Measurements from ENCODE around the gene PRR3. TPM values are rescaled to one million over a fixed set of nuclear protein-coding genes. Genes with fewer than 3 reads are reported as not detected.
"Not testable (repeated sequence)": the region's sequence is repeated elsewhere in the genome, so short reads cannot be mapped to it uniquely, and the experiment has no call there.

PRR3 gene
- polyA plus RNA-seq, 2 donors: 3.7 to 4.8 TPM

DNA sequence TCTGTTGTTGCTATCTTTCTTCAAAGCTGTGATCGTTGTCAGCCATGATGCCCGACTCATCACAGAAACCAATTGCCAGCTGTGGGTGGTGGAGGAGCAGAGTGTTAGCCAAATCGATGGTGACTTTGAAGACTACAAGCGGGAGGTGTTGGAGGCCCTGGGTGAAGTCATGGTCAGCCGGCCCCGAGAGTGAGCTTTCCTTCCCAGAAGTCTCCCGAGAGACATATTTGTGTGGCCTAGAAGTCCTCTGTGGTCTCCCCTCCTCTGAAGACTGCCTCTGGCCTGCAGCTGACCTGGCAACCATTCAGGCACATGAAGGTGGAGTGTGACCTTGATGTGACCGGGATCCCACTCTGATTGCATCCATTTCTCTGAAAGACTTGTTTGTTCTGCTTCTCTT lies 33.4 kb downstream of the PRR3 start:
- peaks cover 0 to 10% of the 10 kb centered on the region in 2 donors for H3K4me1 ChIP-seq (ENCODE audit: control insufficient read depth in 2 of 2, insufficient read depth in 2 of 2, low read length in 1 of 2)
- H3K9me3 ChIP-seq (ENCODE audit: control insufficient read depth in 2 of 2, insufficient read depth in 1 of 2, low read depth in 1 of 2, low read length in 1 of 2): no peaks in the 10 kb centered on the region
- no peak overlapping the region for H3K4me3 ChIP-seq (ENCODE audit: low read depth in 1 of 2, low read length in 2 of 2)
- 63 to 70% methylated on average over 8 of the region's 8 CpGs for WGBS, 2 donors
- peaks cover 17 to 31% of the 10 kb centered on the region in 2 donors for H3K36me3 ChIP-seq (ENCODE audit: control insufficient read depth in 2 of 2, insufficient read depth in 2 of 2, low read length in 1 of 2)
- H3K27ac ChIP-seq (ENCODE audit: low read depth in 2 of 2, low read length in 1 of 2): peak overlapping the region; percentile 70 to 87
- no peaks in the 10 kb centered on the region for H3K27me3 ChIP-seq (ENCODE audit: control insufficient read depth in 1 of 2, insufficient read depth in 2 of 2, low read length in 2 of 2)

GRCh38 chr6:30591008-30591407 lies 33.9 kb downstream of the PRR3 start:
- Histone ChIP-seq H3K36me3 (ENCODE audit: control insufficient read depth in 2 of 2, insufficient read depth in 2 of 2, low read length in 1 of 2) (peaks cover 12 to 26% of the 10 kb centered on the region in 2 donors), H3K27ac (ENCODE audit: low read depth in 2 of 2, low read length in 1 of 2) (peak overlapping the region; percentile 70 to 87), H3K4me1 (ENCODE audit: control insufficient read depth in 2 of 2, insufficient read depth in 2 of 2, low read length in 1 of 2) (peaks cover 0 to 10% of the 10 kb centered on the region in 2 donors), H3K4me3 (ENCODE audit: low read depth in 1 of 2, low read length in 2 of 2) (no peak overlapping the region), H3K27me3 (ENCODE audit: control insufficient read depth in 1 of 2, insufficient read depth in 2 of 2, low read length in 2 of 2) (no peaks in the 10 kb centered on the region), H3K9me3 (ENCODE audit: control insufficient read depth in 2 of 2, insufficient read depth in 1 of 2, low read depth in 1 of 2, low read length in 1 of 2) (no peaks in the 10 kb centered on the region)
- WGBS, 2 donors: 29 to 30% methylated on average over 1 of the region's 1 CpG

DNA sequence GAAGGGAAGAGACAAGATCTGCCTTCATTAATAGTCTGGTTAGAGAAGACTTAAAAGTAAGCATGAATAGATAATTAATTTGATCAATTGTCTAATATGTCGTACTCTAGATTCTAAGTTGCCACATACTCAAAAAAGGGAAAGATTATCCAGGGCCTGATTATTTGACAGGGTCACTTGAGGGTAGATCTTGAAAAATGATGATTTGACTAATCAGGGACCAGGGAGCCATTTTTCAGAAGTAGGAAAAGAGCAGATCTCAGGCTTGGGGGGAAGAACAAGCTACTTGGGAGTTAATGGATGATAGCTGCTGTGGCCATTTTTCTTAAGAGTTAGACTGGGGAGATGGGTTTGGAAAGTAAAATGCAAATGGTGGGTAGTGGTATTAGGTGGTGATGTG lies 35.2 kb downstream of the PRR3 start:
- Histone ChIP-seq H3K4me1 (ENCODE audit: control insufficient read depth in 2 of 2, insufficient read depth in 2 of 2, low read length in 1 of 2) (peaks cover 0 to 10% of the 10 kb centered on the region in 2 donors), H3K9me3 (ENCODE audit: control insufficient read depth in 2 of 2, insufficient read depth in 1 of 2, low read depth in 1 of 2, low read length in 1 of 2) (no peaks in the 10 kb centered on the region), H3K4me3 (ENCODE audit: low read depth in 1 of 2, low read length in 2 of 2) (no peak overlapping the region), H3K36me3 (ENCODE audit: control insufficient read depth in 2 of 2, insufficient read depth in 2 of 2, low read length in 1 of 2) (peaks cover 7 to 18% of the 10 kb centered on the region in 2 donors), H3K27me3 (ENCODE audit: control insufficient read depth in 1 of 2, insufficient read depth in 2 of 2, low read length in 2 of 2) (no peaks in the 10 kb centered on the region), H3K27ac (ENCODE audit: low read depth in 2 of 2, low read length in 1 of 2) (no peak overlapping the region)
- 95 to 96% methylated on average over 1 of the region's 1 CpG for WGBS, 2 donors

GRCh38 chr6:30597315-30598144 lies 40.4 kb downstream of the PRR3 start:
- not testable (repeated sequence) for H3K9me3 ChIP-seq (ENCODE audit: control insufficient read depth in 2 of 2, insufficient read depth in 1 of 2, low read depth in 1 of 2, low read length in 1 of 2); H3K4me1 ChIP-seq (ENCODE audit: control insufficient read depth in 2 of 2, insufficient read depth in 2 of 2, low read length in 1 of 2); H3K27me3 ChIP-seq (ENCODE audit: control insufficient read depth in 1 of 2, insufficient read depth in 2 of 2, low read length in 2 of 2); H3K27ac ChIP-seq (ENCODE audit: low read depth in 2 of 2, low read length in 1 of 2); H3K4me3 ChIP-seq (ENCODE audit: low read depth in 1 of 2, low read length in 2 of 2)
- peaks cover 19 to 20% of the 10 kb centered on the region in 2 donors for H3K36me3 ChIP-seq (ENCODE audit: control insufficient read depth in 2 of 2, insufficient read depth in 2 of 2, low read length in 1 of 2)
- 73 to 74% methylated on average over 12 to 15 of the region's 15 CpGs for WGBS, 2 donors

- H3K27ac ChIP-seq (ENCODE audit: low read depth in 2 of 2, low read length in 1 of 2): no peak overlapping the region
- no peak overlapping the region for H3K4me3 ChIP-seq (ENCODE audit: low read depth in 1 of 2, low read length in 2 of 2)
- H3K9me3 ChIP-seq (ENCODE audit: control insufficient read depth in 2 of 2, insufficient read depth in 1 of 2, low read depth in 1 of 2, low read length in 1 of 2): no peaks in the 10 kb centered on the region
- H3K36me3 ChIP-seq (ENCODE audit: control insufficient read depth in 2 of 2, insufficient read depth in 2 of 2, low read length in 1 of 2): peaks cover 32 to 35% of the 10 kb centered on the region in 2 donors
- 66 to 76% methylated on average over 12 of the region's 12 CpGs for WGBS, 2 donors
- H3K4me1 ChIP-seq (ENCODE audit: control insufficient read depth in 2 of 2, insufficient read depth in 2 of 2, low read length in 1 of 2): peaks cover 0 to 2% of the 10 kb centered on the region in 2 donors
- no peaks in the 10 kb centered on the region for H3K27me3 ChIP-seq (ENCODE audit: control insufficient read depth in 1 of 2, insufficient read depth in 2 of 2, low read length in 2 of 2)
These were observed 42.0 kb downstream of the PRR3 start for GRCh38 chr6:30598912-30599624.

DNA sequence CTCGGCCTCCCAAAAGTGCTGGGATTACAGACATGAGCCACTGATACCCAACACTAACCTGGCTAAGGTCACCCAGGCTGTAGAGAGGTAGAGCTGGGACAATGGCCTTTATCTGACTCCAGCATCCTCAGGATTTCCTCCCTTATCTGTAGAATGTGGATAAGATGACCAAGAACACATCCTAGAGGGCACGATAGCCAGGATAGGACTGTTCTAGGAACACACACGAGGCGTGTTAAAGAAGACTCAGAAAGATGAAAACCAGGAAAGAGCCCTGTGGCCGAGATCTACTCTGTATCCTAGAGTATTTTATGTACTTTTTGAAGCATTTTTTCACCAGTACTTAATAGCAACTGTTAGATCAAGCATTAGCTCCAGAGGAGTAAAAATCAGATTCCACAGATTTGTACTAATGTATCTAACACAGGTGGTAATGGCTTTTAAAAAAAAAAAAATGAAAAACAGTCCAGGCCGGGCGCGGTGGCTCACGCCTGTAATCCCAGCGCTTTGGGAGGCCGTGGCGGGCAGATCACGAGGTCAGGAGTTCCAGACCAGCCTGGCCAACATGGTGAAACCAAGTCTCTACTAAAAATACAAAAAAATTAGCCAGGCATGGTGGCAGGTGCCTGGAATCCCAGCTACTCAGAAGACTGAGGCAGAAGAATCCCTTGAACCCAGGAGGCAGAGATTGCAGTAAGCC lies 42.7 kb downstream of the PRR3 start:
- no peak overlapping the region for H3K27ac ChIP-seq (ENCODE audit: low read depth in 2 of 2, low read length in 1 of 2)
- H3K27me3 ChIP-seq (ENCODE audit: control insufficient read depth in 1 of 2, insufficient read depth in 2 of 2, low read length in 2 of 2): no peaks in the 10 kb centered on the region
- no peaks in the 10 kb centered on the region for H3K9me3 ChIP-seq (ENCODE audit: control insufficient read depth in 2 of 2, insufficient read depth in 1 of 2, low read depth in 1 of 2, low read length in 1 of 2)
- H3K4me1 ChIP-seq (ENCODE audit: control insufficient read depth in 2 of 2, insufficient read depth in 2 of 2, low read length in 1 of 2): peaks cover 0 to 2% of the 10 kb centered on the region in 2 donors
- peaks cover 38 to 40% of the 10 kb centered on the region in 2 donors for H3K36me3 ChIP-seq (ENCODE audit: control insufficient read depth in 2 of 2, insufficient read depth in 2 of 2, low read length in 1 of 2)
- 72 to 77% methylated on average over 13 of the region's 13 CpGs for WGBS, 2 donors
- H3K4me3 ChIP-seq (ENCODE audit: low read depth in 1 of 2, low read length in 2 of 2): no peak overlapping the region

- H3K4me1 ChIP-seq (ENCODE audit: control insufficient read depth in 2 of 2, insufficient read depth in 2 of 2, low read length in 1 of 2): peaks cover 0 to 2% of the 10 kb centered on the region in 2 donors
- no peaks in the 10 kb centered on the region for H3K9me3 ChIP-seq (ENCODE audit: control insufficient read depth in 2 of 2, insufficient read depth in 1 of 2, low read depth in 1 of 2, low read length in 1 of 2)
- H3K27me3 ChIP-seq (ENCODE audit: control insufficient read depth in 1 of 2, insufficient read depth in 2 of 2, low read length in 2 of 2): no peaks in the 10 kb centered on the region
- no peak overlapping the region for H3K4me3 ChIP-seq (ENCODE audit: low read depth in 1 of 2, low read length in 2 of 2)
- no peak overlapping the region for H3K27ac ChIP-seq (ENCODE audit: low read depth in 2 of 2, low read length in 1 of 2)
- H3K36me3 ChIP-seq (ENCODE audit: control insufficient read depth in 2 of 2, insufficient read depth in 2 of 2, low read length in 1 of 2): peaks cover 42 to 45% of the 10 kb centered on the region in 2 donors
- 65 to 68% methylated on average over 10 of the region's 10 CpGs for whole genome bisulfite sequencing, 2 donors
These were observed 43.4 kb downstream of the PRR3 start for GRCh38 chr6:30600451-30600961.

GRCh38 chr6:30601436-30601814 lies 44.3 kb downstream of the PRR3 start:
- H3K9me3 ChIP-seq (ENCODE audit: control insufficient read depth in 2 of 2, insufficient read depth in 1 of 2, low read depth in 1 of 2, low read length in 1 of 2): no peaks in the 10 kb centered on the region
- H3K4me3 ChIP-seq (ENCODE audit: low read depth in 1 of 2, low read length in 2 of 2): no peak overlapping the region
- WGBS, 2 donors: 58 to 59% methylated on average over 6 of the region's 6 CpGs
- H3K27ac ChIP-seq (ENCODE audit: low read depth in 2 of 2, low read length in 1 of 2): peak overlapping the region in 1 of 2 donors; percentile 5
- H3K27me3 ChIP-seq (ENCODE audit: control insufficient read depth in 1 of 2, insufficient read depth in 2 of 2, low read length in 2 of 2): no peaks in the 10 kb centered on the region
- peaks cover 0 to 2% of the 10 kb centered on the region in 2 donors for H3K4me1 ChIP-seq (ENCODE audit: control insufficient read depth in 2 of 2, insufficient read depth in 2 of 2, low read length in 1 of 2)
- peaks cover 48 to 52% of the 10 kb centered on the region in 2 donors for H3K36me3 ChIP-seq (ENCODE audit: control insufficient read depth in 2 of 2, insufficient read depth in 2 of 2, low read length in 1 of 2)

Data from esophagus (tissue), 2 donors.